Activated T-helper 2 cell treated with anti-CD3 and anti-CD28 coated beads, Interferon-gamma antibody, Interleukin-2, Interleukin-4, amounts not matched to agents 10 μg/mL and 5 μg/mL and 100 μg/mL, durations not matched to agents 14 hours and 24 hours and 36 hours (primary cell): ENCODE measurements around the gene RPS17. TPM values are rescaled to one million over a fixed set of nuclear protein-coding genes. Genes with fewer than 3 reads are reported as not detected.

Experiments
- total RNA-seq: library from RNA; stranded (reverse); gene quantifications from 2 replicates; pipeline ENCODE4 v1.2.3, GENCODE V29; 2022

RPS17 gene
- total RNA-seq, 1 donor from 2014 or later = 2,516 TPM

Other genes with a start within 250 kb of the RPS17 start
- gene GOLGA6L10, start 191.0 kb downstream of the RPS17 start, total RNA-seq = 0.71 and 1.0 TPM in 2 replicates
- 1.3 and 1.7 TPM in 2 replicates for gene GOLGA6L9, start 110.6 kb downstream of the RPS17 start, total RNA-seq
- not detected in 2 replicates for gene CPEB1, start 106.9 kb upstream of the RPS17 start, total RNA-seq
- gene AP3B2, start 169.4 kb upstream of the RPS17 start, total RNA-seq = not detected in 2 replicates